Liver (tissue), 3 donors: ENCODE results near the gene STAT5B.
A peak's percentile ranks its signal among the peaks of the same experiment; 100 is the strongest.

Experiments used
- GABPA ChIP-seq, 2 donors: IDR thresholded peaks in 1 of 2; conservative IDR thresholded peaks in 1 of 2; 2 replicates each; pipeline ENCODE4 v1.6.1; 2016; ENCODE audit warnings: antibody characterized with exemption in 2 of 2, mild to moderate bottlenecking in 1 of 2, moderate library complexity in 1 of 2
- MAX ChIP-seq: IDR thresholded peaks from 2 replicates; pipeline ENCODE4 v1.6.1; 2016; ENCODE audit warnings: antibody characterized with exemption
- RAD21 ChIP-seq, 2 donors: IDR thresholded peaks; 2 replicates each; pipeline ENCODE4 v1.6.1; 2016; ENCODE audit warnings: antibody characterized with exemption in 2 of 2, mild to moderate bottlenecking in 2 of 2
- SP1 ChIP-seq: IDR thresholded peaks from 2 replicates; pipeline ENCODE4 v1.6.1; 2018; ENCODE audit warnings: antibody characterized with exemption, mild to moderate bottlenecking
- TAF1 ChIP-seq: conservative IDR thresholded peaks from 2 replicates; pipeline ENCODE4 v1.6.1; 2016; ENCODE audit warnings: antibody characterized with exemption, mild to moderate bottlenecking
- YY1 ChIP-seq: IDR thresholded peaks from 2 replicates; pipeline ENCODE4 v1.6.1; 2016; ENCODE audit warnings: antibody characterized with exemption, mild to moderate bottlenecking
- TF ChIP-seq, protein P1 (sequence below): fragments of 150-350 bp; IDR thresholded peaks from 2 replicates; pipeline ENCODE4 v1.5.1; 2017; ENCODE audit warnings: improper control_type of control experiment, low read depth, low read length; ENCODE audit not compliant: missing input control
- TF ChIP-seq, protein P2 (sequence below): IDR thresholded peaks from 2 replicates; pipeline ENCODE4 v1.6.1; 2016; ENCODE audit warnings: antibody characterized with exemption, mild to moderate bottlenecking
- donor health status: healthy.
- donor health status: healthy.

- TF ChIP-seq, protein P1, sequence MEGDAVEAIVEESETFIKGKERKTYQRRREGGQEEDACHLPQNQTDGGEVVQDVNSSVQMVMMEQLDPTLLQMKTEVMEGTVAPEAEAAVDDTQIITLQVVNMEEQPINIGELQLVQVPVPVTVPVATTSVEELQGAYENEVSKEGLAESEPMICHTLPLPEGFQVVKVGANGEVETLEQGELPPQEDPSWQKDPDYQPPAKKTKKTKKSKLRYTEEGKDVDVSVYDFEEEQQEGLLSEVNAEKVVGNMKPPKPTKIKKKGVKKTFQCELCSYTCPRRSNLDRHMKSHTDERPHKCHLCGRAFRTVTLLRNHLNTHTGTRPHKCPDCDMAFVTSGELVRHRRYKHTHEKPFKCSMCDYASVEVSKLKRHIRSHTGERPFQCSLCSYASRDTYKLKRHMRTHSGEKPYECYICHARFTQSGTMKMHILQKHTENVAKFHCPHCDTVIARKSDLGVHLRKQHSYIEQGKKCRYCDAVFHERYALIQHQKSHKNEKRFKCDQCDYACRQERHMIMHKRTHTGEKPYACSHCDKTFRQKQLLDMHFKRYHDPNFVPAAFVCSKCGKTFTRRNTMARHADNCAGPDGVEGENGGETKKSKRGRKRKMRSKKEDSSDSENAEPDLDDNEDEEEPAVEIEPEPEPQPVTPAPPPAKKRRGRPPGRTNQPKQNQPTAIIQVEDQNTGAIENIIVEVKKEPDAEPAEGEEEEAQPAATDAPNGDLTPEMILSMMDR, result no peak
- TF ChIP-seq MAX (no peak), RAD21 (IDR thresholded peaks at IDR 0.05) (no peak), YY1 (no peak), GABPA (IDR thresholded peaks at IDR 0.05 in 1 of 2, conservative IDR thresholded peaks at IDR 0.05 in 1 of 2) (no peak), TAF1 (no peak), SP1 (no peak)
- TF ChIP-seq, protein P2, sequence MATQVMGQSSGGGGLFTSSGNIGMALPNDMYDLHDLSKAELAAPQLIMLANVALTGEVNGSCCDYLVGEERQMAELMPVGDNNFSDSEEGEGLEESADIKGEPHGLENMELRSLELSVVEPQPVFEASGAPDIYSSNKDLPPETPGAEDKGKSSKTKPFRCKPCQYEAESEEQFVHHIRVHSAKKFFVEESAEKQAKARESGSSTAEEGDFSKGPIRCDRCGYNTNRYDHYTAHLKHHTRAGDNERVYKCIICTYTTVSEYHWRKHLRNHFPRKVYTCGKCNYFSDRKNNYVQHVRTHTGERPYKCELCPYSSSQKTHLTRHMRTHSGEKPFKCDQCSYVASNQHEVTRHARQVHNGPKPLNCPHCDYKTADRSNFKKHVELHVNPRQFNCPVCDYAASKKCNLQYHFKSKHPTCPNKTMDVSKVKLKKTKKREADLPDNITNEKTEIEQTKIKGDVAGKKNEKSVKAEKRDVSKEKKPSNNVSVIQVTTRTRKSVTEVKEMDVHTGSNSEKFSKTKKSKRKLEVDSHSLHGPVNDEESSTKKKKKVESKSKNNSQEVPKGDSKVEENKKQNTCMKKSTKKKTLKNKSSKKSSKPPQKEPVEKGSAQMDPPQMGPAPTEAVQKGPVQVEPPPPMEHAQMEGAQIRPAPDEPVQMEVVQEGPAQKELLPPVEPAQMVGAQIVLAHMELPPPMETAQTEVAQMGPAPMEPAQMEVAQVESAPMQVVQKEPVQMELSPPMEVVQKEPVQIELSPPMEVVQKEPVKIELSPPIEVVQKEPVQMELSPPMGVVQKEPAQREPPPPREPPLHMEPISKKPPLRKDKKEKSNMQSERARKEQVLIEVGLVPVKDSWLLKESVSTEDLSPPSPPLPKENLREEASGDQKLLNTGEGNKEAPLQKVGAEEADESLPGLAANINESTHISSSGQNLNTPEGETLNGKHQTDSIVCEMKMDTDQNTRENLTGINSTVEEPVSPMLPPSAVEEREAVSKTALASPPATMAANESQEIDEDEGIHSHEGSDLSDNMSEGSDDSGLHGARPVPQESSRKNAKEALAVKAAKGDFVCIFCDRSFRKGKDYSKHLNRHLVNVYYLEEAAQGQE, result peak; percentile 70
Measured at GRCh38 chr17:42180411-42180921, 95.7 kb downstream of the STAT5B start.
